ENCODE measurements around the gene FLNA. TPM values are rescaled to one million over a fixed set of nuclear protein-coding genes. Genes with fewer than 3 reads are reported as not detected.

The FLNA gene
- total RNA-seq, 1 experiment from 2014 or later: 920 TPM

DNA sequence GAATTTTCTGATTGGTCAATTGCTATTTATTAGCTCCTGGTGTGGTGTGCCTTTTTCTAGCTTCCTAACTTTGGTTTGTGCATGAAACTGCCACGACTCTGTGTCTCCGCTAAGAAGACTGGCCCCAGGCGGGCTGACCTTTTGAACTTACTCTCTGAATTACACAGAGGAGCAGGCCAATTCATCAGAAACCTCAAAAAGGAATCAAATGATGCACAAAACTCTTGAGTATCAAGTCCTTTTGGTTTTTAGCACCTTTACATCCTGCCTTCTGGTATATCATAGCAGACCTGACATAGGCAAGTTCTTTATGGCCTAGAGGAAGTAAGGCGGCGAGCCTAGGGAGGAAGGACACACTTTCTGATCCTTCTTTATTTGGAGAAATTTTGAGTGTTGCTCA lies 61.3 kb downstream of the FLNA start:
- Histone ChIP-seq H3K36me3 (ENCODE audit: control insufficient read depth, insufficient read depth, low read length) (no peaks in the 10 kb centered on the region), H3K27ac (ENCODE audit: low read length) (no peak overlapping the region), H3K4me1 (ENCODE audit: control insufficient read depth, insufficient read depth, low read length) (no peaks in the 10 kb centered on the region), H3K27me3 (ENCODE audit: control insufficient read depth, insufficient read depth, low read length) (no peaks in the 10 kb centered on the region), H3K9me3 (ENCODE audit: control insufficient read depth, insufficient read depth, low read depth, low read length) (no peaks in the 10 kb centered on the region), H3K4me3 (ENCODE audit: low read depth in 2 of 2, low read length in 2 of 2) (no peak overlapping the region)
- CTCF ChIA-PET: no interaction called here
- TF ChIP-seq, protein P1, sequence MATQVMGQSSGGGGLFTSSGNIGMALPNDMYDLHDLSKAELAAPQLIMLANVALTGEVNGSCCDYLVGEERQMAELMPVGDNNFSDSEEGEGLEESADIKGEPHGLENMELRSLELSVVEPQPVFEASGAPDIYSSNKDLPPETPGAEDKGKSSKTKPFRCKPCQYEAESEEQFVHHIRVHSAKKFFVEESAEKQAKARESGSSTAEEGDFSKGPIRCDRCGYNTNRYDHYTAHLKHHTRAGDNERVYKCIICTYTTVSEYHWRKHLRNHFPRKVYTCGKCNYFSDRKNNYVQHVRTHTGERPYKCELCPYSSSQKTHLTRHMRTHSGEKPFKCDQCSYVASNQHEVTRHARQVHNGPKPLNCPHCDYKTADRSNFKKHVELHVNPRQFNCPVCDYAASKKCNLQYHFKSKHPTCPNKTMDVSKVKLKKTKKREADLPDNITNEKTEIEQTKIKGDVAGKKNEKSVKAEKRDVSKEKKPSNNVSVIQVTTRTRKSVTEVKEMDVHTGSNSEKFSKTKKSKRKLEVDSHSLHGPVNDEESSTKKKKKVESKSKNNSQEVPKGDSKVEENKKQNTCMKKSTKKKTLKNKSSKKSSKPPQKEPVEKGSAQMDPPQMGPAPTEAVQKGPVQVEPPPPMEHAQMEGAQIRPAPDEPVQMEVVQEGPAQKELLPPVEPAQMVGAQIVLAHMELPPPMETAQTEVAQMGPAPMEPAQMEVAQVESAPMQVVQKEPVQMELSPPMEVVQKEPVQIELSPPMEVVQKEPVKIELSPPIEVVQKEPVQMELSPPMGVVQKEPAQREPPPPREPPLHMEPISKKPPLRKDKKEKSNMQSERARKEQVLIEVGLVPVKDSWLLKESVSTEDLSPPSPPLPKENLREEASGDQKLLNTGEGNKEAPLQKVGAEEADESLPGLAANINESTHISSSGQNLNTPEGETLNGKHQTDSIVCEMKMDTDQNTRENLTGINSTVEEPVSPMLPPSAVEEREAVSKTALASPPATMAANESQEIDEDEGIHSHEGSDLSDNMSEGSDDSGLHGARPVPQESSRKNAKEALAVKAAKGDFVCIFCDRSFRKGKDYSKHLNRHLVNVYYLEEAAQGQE (IDR thresholded peaks at IDR 0.05; ENCODE audit: insufficient read depth in 1 of 2, low read depth in 2 of 2, low read length in 1 of 2): no peak
- TF ChIP-seq TCF7L2 (IDR thresholded peaks at IDR 0.05; ENCODE audit: low read depth, low read length) (no peak), POLR2AphosphoS5 (IDR thresholded peaks at IDR 0.05; ENCODE audit: low read depth, low read length) (no peak), SIN3A (IDR thresholded peaks at IDR 0.05; ENCODE audit: borderline replicate concordance, insufficient read depth, low read depth, low read length) (no peak)
- TF ChIP-seq, protein P2, sequence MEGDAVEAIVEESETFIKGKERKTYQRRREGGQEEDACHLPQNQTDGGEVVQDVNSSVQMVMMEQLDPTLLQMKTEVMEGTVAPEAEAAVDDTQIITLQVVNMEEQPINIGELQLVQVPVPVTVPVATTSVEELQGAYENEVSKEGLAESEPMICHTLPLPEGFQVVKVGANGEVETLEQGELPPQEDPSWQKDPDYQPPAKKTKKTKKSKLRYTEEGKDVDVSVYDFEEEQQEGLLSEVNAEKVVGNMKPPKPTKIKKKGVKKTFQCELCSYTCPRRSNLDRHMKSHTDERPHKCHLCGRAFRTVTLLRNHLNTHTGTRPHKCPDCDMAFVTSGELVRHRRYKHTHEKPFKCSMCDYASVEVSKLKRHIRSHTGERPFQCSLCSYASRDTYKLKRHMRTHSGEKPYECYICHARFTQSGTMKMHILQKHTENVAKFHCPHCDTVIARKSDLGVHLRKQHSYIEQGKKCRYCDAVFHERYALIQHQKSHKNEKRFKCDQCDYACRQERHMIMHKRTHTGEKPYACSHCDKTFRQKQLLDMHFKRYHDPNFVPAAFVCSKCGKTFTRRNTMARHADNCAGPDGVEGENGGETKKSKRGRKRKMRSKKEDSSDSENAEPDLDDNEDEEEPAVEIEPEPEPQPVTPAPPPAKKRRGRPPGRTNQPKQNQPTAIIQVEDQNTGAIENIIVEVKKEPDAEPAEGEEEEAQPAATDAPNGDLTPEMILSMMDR (IDR thresholded peaks at IDR 0.05): no peak
- no TSS peak for BruUV-seq (replicated peaks)
- ATAC-seq (no peak), DNase-seq (ENCODE audit: low read depth, low spot score) (no peak)
- intact Hi-C loops (cut with micrococcal nuclease; ENCODE audit: unreplicated experiment): no loop called here
- in situ Hi-C loops (cut with HindIII; ENCODE audit: low pct_unique_long_range_greater_than_20kb, low sequenced_read_pairs): no loop called here
- POLR2A ChIA-PET: interaction anchor here (0.6 kb wide), 1 partner anchor 22 kb away, joined by 5 read pairs; no protein-coding TSS in a partner anchor

DNA sequence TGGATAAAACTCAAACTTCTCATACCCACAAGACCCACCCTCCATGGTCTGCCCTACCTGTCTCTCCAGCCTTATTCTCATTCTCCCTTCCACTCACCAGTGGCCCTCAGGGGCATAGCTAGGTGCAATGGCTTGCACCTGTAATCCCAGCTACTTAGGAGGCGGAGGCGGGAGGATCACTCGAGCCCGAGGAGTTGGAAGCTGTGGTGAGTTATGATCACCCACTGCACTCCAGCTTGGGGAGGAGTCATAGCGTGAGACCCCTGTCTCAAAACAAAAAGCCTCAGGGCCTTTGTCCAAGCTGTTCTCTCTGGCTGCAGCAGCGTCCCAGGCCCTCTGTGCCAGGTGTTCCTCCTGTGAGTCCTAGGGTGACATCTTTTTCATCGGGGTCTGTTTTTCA lies 62.3 kb downstream of the FLNA start:
- POLR2A ChIA-PET: interaction anchor here (0.6 kb wide), 2 partner anchors 18 to 408 kb away, joined by 3 read pairs; no protein-coding TSS in a partner anchor

More for the DNA sequence above, 62.3 kb downstream of the FLNA start:
- no peak for TF ChIP-seq SIN3A (IDR thresholded peaks at IDR 0.05; ENCODE audit: borderline replicate concordance, insufficient read depth, low read depth, low read length)
- TF ChIP-seq, protein P2 (IDR thresholded peaks at IDR 0.05): no peak
- TF ChIP-seq, protein P1 (IDR thresholded peaks at IDR 0.05; ENCODE audit: insufficient read depth in 1 of 2, low read depth in 2 of 2, low read length in 1 of 2): no peak
- TF ChIP-seq POLR2AphosphoS5 (IDR thresholded peaks at IDR 0.05; ENCODE audit: low read depth, low read length): no peak
- no peak for TF ChIP-seq TCF7L2 (IDR thresholded peaks at IDR 0.05; ENCODE audit: low read depth, low read length)
- Histone ChIP-seq H3K27ac (ENCODE audit: low read length) (no peak overlapping the region), H3K4me1 (ENCODE audit: control insufficient read depth, insufficient read depth, low read length) (no peaks in the 10 kb centered on the region), H3K9me3 (ENCODE audit: control insufficient read depth, insufficient read depth, low read depth, low read length) (no peaks in the 10 kb centered on the region), H3K27me3 (ENCODE audit: control insufficient read depth, insufficient read depth, low read length) (no peaks in the 10 kb centered on the region), H3K4me3 (ENCODE audit: low read depth in 2 of 2, low read length in 2 of 2) (no peak overlapping the region), H3K36me3 (ENCODE audit: control insufficient read depth, insufficient read depth, low read length) (no peaks in the 10 kb centered on the region)
- DNase-seq (ENCODE audit: low read depth, low spot score) (no peak), ATAC-seq (no peak)
- in situ Hi-C loops (cut with HindIII; ENCODE audit: low pct_unique_long_range_greater_than_20kb, low sequenced_read_pairs): no loop called here
- CTCF ChIA-PET: no interaction called here
- intact Hi-C loops (cut with micrococcal nuclease; ENCODE audit: unreplicated experiment): no loop called here
- BruUV-seq (replicated peaks): no TSS peak
